ENCODE measurements around the gene MRGPRG. TPM values are rescaled to one million over a fixed set of nuclear protein-coding genes. Genes with fewer than 3 reads are reported as not detected.
A peak's percentile ranks its signal among the peaks of the same experiment; 100 is the strongest.

Gene MRGPRG
- total and polyA plus RNA-seq, 10 donors: not detected

DNA sequence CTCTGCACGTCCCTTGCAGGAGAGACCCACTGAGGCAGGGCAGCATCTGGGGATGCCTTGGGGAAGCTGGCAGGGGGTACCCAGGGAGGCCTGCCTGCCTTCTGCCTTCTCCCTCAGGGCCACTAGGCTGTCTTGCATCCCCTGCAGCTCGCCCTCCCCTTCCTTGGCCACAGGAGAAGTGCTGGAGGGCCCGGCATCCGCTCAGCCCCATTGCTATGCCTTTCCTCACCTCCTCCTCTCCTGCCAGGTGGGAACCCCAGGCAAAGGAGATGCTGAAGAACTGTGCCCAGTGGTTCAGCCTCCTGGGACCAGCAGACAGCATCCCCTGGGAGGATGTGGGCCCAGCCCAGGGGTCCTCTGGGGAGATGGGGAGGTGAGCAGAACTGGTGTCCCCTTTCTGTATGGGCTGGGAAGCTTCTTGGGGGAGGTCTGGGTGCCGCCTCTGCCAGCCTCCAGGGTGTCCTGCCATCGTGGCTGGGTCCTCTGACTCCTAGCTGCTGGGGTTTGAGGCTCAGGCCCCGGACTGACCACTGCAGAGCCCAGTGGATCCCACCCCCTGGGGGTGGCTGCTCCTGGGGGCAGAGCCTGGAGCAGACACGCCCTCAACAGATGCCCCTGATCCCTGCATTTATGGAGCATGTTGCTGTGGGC, 20.6 kb downstream of the MRGPRG start:
- DNase-seq: peak; percentile 68
- intact Hi-C loops (cut with DNase I; ENCODE audit: low total_unique reads): no loop called here
- WGBS, 5 donors: 71 to 84% (median 78%) methylated on average over 8 of the region's 8 CpGs
- no peak for TF ChIP-seq POLR2AphosphoS5 (IDR thresholded peaks at IDR 0.05)
- no peak for TF ChIP-seq POLR2A (IDR thresholded peaks at IDR 0.05)
- no peak for TF ChIP-seq CTCF (IDR thresholded peaks at IDR 0.05 in 8 of 11, conservative IDR thresholded peaks at IDR 0.05 in 3 of 11)
- Histone ChIP-seq H3K4me1 (peaks cover 0 to 43% (median 18%) of the 10 kb centered on the region in 6 donors), H3K4me3 (no peak overlapping the region), H3K9me3 (no peaks in the 10 kb centered on the region), H3K36me3 (no peaks in the 10 kb centered on the region), H3K27ac (no peak overlapping the region), H3K27me3 (replicated peaks in 1 of 7) (peaks cover 0 to 51% (median 16%) of the 10 kb centered on the region in 7 donors)

DNA sequence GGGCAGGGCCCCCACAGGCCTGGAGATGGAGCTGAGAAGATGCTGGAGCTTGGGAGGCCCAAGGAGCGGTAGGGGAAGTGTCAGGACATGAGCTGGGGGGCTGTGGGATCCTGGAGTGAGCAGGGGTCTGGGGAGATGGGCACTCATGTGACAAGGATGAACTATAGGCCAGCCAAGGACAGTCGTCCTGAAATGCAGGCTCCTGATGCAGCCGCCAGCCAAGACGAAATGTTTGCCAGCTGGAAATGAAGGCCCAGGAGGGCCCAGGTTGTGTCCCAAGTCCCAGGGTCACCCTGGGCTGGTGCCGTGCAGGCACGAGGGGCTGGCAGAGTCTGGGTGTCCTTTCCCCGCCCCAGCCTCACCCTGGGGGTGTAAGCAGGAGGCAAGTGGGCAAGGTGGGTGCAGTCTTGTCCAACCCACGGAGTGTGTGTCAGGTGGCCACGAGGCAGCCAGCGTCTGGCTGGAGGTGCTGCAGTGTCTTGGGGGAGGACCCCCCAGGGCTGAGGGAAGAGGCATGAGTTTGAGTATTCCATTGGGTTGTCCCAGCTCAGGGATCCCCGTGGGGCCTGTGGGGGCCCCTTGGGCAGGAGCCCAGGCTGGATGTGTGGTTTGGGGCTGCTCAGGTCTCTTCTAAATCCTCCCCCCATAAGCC, 21.4 kb downstream of the MRGPRG start:
- Histone ChIP-seq H3K4me1 (peaks cover 0 to 35% (median 14%) of the 10 kb centered on the region in 6 donors), H3K27me3 (replicated peaks in 1 of 7) (peaks cover 0 to 43% (median 9%) of the 10 kb centered on the region in 7 donors), H3K9me3 (no peaks in the 10 kb centered on the region), H3K4me3 (no peak overlapping the region), H3K27ac (no peak overlapping the region), H3K36me3 (no peaks in the 10 kb centered on the region)
- WGBS, 5 donors: 82 to 91% (median 85%) methylated on average over 10 to 11 of the region's 11 CpGs
- intact Hi-C loops (cut with DNase I; ENCODE audit: low total_unique reads): no loop called here
- TF ChIP-seq POLR2A (IDR thresholded peaks at IDR 0.05) (no peak), CTCF (IDR thresholded peaks at IDR 0.05 in 8 of 11, conservative IDR thresholded peaks at IDR 0.05 in 3 of 11) (no peak)
- DNase-seq: peak; percentile 63

GRCh38 chr11:3196161-3197043, 22.2 kb downstream of the MRGPRG start:
- peaks cover 0 to 35% (median 4%) of the 10 kb centered on the region in 7 donors for H3K27me3 ChIP-seq (replicated peaks in 1 of 7)
- TF ChIP-seq CTCF (IDR thresholded peaks at IDR 0.05 in 8 of 11, conservative IDR thresholded peaks at IDR 0.05 in 3 of 11) (no peak), POLR2A (IDR thresholded peaks at IDR 0.05) (no peak), POLR2AphosphoS5 (IDR thresholded peaks at IDR 0.05) (no peak)
- 71 to 82% (median 80%) methylated on average over 10 to 23 of the region's 23 CpGs for WGBS, 5 donors
- intact Hi-C loops (cut with DNase I; ENCODE audit: low total_unique reads): no loop called here
- DNase-seq: peak; percentile 75
- H3K36me3 ChIP-seq: no peaks in the 10 kb centered on the region
- peaks cover 0 to 35% (median 14%) of the 10 kb centered on the region in 6 donors for H3K4me1 ChIP-seq
- H3K27ac ChIP-seq: peak overlapping the region in 1 of 8 donors; percentile 18
- H3K9me3 ChIP-seq: no peaks in the 10 kb centered on the region
- no peak overlapping the region for H3K4me3 ChIP-seq

Measured in spleen (tissue), 11 donors.